ENCODE results near the gene KCNC2. TPM values are rescaled to one million over a fixed set of nuclear protein-coding genes. Genes with fewer than 3 reads are reported as not detected.

The KCNC2 gene
- total RNA-seq, 1 experiment from 2014 or later: not detected

DNA sequence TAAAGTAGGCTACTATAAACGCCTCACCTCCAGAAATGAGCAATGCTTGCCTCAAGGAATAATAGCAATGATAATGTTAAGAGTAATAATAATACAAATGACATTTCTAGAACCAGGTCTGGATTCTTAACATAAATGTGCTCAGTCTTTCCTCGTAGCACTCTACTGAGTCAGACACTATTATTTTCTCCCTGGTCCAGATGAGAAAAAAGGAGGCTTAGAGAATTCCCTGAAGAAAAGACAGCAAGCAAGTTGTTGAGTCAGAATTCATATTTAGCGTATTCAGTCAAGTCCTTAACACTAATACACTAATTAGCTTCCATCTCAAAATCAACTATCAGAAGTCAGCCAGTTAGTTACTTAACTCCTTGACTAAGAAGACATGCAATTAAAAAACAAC lies 13.2 kb downstream of the KCNC2 start:
- Histone ChIP-seq H3K9me3 (ENCODE audit: low read depth, low read length, poor library complexity, severe bottlenecking) (no peaks in the 10 kb centered on the region), H3K27ac (ENCODE audit: low read depth, low read length, poor library complexity, severe bottlenecking) (no peak overlapping the region), H3K4me3 (ENCODE audit: low read depth, low read length, poor library complexity, severe bottlenecking) (no peak overlapping the region), H3K27me3 (replicated peaks; ENCODE audit: insufficient read depth, low read depth, low read length, poor library complexity) (peaks cover 7% of the 10 kb centered on the region), H3K36me3 (ENCODE audit: insufficient read depth, low read length, poor library complexity, severe bottlenecking) (no peaks in the 10 kb centered on the region), H3K4me1 (ENCODE audit: insufficient read depth, low read length, poor library complexity, severe bottlenecking) (no peaks in the 10 kb centered on the region)
- no TSS peak for BruUV-seq (replicated peaks)
- no peak for TF ChIP-seq EZH2 (IDR thresholded peaks at IDR 0.05; ENCODE audit: borderline replicate concordance, low read depth, low read length, poor library complexity, severe bottlenecking)
- TF ChIP-seq, protein P1, sequence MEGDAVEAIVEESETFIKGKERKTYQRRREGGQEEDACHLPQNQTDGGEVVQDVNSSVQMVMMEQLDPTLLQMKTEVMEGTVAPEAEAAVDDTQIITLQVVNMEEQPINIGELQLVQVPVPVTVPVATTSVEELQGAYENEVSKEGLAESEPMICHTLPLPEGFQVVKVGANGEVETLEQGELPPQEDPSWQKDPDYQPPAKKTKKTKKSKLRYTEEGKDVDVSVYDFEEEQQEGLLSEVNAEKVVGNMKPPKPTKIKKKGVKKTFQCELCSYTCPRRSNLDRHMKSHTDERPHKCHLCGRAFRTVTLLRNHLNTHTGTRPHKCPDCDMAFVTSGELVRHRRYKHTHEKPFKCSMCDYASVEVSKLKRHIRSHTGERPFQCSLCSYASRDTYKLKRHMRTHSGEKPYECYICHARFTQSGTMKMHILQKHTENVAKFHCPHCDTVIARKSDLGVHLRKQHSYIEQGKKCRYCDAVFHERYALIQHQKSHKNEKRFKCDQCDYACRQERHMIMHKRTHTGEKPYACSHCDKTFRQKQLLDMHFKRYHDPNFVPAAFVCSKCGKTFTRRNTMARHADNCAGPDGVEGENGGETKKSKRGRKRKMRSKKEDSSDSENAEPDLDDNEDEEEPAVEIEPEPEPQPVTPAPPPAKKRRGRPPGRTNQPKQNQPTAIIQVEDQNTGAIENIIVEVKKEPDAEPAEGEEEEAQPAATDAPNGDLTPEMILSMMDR (conservative IDR thresholded peaks at IDR 0.05; ENCODE audit: low read depth, low read length): no peak
- intact Hi-C loops (cut with micrococcal nuclease; ENCODE audit: unreplicated experiment): no loop called here
- POLR2A ChIA-PET (ENCODE audit: low non-redundant PET): no interaction called here
- no peak for DNase-seq (ENCODE audit: low spot score)
- CTCF ChIA-PET: no interaction called here

DNA sequence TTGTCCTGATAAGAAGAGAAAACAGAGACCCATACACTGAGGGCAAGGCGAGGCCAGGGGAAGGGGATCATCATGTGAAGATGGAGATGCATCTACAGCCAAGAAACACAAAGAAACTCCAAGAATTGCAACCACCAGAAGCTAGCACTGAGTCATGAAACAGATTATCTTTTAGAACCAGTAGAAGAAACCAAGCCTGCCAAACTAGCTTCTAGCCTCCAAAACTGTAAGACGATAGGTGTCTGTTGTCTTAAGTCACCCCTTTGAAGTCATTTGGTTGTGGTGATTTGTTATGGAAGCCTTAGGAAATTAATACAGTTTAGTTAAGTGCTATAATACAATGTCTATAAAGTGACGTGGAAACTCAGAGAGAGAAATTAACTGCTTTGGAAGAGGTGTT lies 15.4 kb downstream of the KCNC2 start:
- Histone ChIP-seq H3K4me3 (ENCODE audit: low read depth, low read length, poor library complexity, severe bottlenecking) (no peak overlapping the region), H3K9me3 (ENCODE audit: low read depth, low read length, poor library complexity, severe bottlenecking) (no peaks in the 10 kb centered on the region), H3K36me3 (ENCODE audit: insufficient read depth, low read length, poor library complexity, severe bottlenecking) (no peaks in the 10 kb centered on the region), H3K4me1 (ENCODE audit: insufficient read depth, low read length, poor library complexity, severe bottlenecking) (no peaks in the 10 kb centered on the region), H3K27ac (ENCODE audit: low read depth, low read length, poor library complexity, severe bottlenecking) (no peak overlapping the region), H3K27me3 (replicated peaks; ENCODE audit: insufficient read depth, low read depth, low read length, poor library complexity) (no peaks in the 10 kb centered on the region)
- ChIA-PET CTCF (no interaction called here), POLR2A (ENCODE audit: low non-redundant PET) (no interaction called here)
- intact Hi-C loops (cut with micrococcal nuclease; ENCODE audit: unreplicated experiment): no loop called here
- no TSS peak for BruUV-seq (replicated peaks)
- no peak for DNase-seq (ENCODE audit: low spot score)
- TF ChIP-seq, protein P1 (conservative IDR thresholded peaks at IDR 0.05; ENCODE audit: low read depth, low read length): no peak
- TF ChIP-seq EZH2 (IDR thresholded peaks at IDR 0.05; ENCODE audit: borderline replicate concordance, low read depth, low read length, poor library complexity, severe bottlenecking): no peak

DNA sequence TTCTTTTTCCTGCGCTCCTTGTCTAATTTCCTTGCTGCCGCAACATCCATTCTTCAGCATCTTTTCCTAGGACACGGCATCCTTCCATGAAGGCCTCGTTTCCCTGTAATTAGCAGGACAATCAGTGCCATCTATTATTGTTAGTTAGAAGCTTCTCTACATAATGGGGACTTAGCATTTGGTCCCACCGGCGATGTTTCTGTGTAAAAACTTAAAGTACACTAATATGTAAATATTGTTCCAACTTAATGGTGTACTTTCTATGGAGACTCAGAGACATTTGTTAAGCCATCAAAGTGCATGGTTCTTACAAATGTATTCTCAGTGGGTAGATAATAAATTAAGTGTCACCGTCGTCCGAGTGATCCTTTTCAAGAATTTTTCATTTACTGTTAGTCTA lies 17.4 kb downstream of the KCNC2 start:
- CTCF ChIA-PET: no interaction called here
- H3K27ac ChIP-seq (ENCODE audit: low read depth, low read length, poor library complexity, severe bottlenecking): no peak overlapping the region
- H3K36me3 ChIP-seq (ENCODE audit: insufficient read depth, low read length, poor library complexity, severe bottlenecking): no peaks in the 10 kb centered on the region
- TF ChIP-seq, protein P1 (conservative IDR thresholded peaks at IDR 0.05; ENCODE audit: low read depth, low read length): no peak
- no peak for TF ChIP-seq EZH2 (IDR thresholded peaks at IDR 0.05; ENCODE audit: borderline replicate concordance, low read depth, low read length, poor library complexity, severe bottlenecking)
- DNase-seq (ENCODE audit: low spot score): no peak
- no TSS peak for BruUV-seq (replicated peaks)
- no peaks in the 10 kb centered on the region for H3K4me1 ChIP-seq (ENCODE audit: insufficient read depth, low read length, poor library complexity, severe bottlenecking)
- H3K4me3 ChIP-seq (ENCODE audit: low read depth, low read length, poor library complexity, severe bottlenecking): no peak overlapping the region
- H3K9me3 ChIP-seq (ENCODE audit: low read depth, low read length, poor library complexity, severe bottlenecking): no peaks in the 10 kb centered on the region
- H3K27me3 ChIP-seq (replicated peaks; ENCODE audit: insufficient read depth, low read depth, low read length, poor library complexity): no peaks in the 10 kb centered on the region
- POLR2A ChIA-PET (ENCODE audit: low non-redundant PET): no interaction called here
- intact Hi-C loops (cut with micrococcal nuclease; ENCODE audit: unreplicated experiment): no loop called here

Data from A673 (cell line).